NCI-H1694 (cell line): Measurements from ENCODE around the gene PLXNB3.

ENCODE experiments used
- DNase-seq: peaks from one replicate; lab custom pipeline; 2025; lab: John Stamatoyannopoulos, UW

PLXNB3 gene

GRCh38 chrX:153755136-153755535 is 8.9 kb upstream of the PLXNB3 start:
- DNase-seq: no peak

GRCh38 chrX:153761863-153762262 is 2.2 kb upstream of the PLXNB3 start:
- no peak for DNase-seq

- no peak for DNase-seq
These were observed 1.3 kb upstream of the PLXNB3 start for GRCh38 chrX:153762626-153763173.

- no peak for DNase-seq
These were observed 634 bp upstream of the PLXNB3 start for GRCh38 chrX:153763298-153763932.

- DNase-seq: no peak
These were observed 713 bp downstream of the PLXNB3 start for GRCh38 chrX:153764786-153765137.

- DNase-seq: no peak
These were observed 1.4 kb downstream of the PLXNB3 start for GRCh38 chrX:153765138-153766079.

GRCh38 chrX:153766098-153766817 is 2.2 kb downstream of the PLXNB3 start:
- no peak for DNase-seq

GRCh38 chrX:153766871-153767673 is 3.0 kb downstream of the PLXNB3 start:
- no peak for DNase-seq

GRCh38 chrX:153767674-153768055 is 3.6 kb downstream of the PLXNB3 start:
- DNase-seq: no peak

GRCh38 chrX:153768311-153769157 is 4.5 kb downstream of the PLXNB3 start:
- no peak for DNase-seq

GRCh38 chrX:153769158-153769864 is 5.3 kb downstream of the PLXNB3 start:
- no peak for DNase-seq

GRCh38 chrX:153769865-153770600 is 6.0 kb downstream of the PLXNB3 start:
- no peak for DNase-seq

- no peak for DNase-seq
These were observed 6.8 kb downstream of the PLXNB3 start for GRCh38 chrX:153770601-153771414.

GRCh38 chrX:153771415-153772315 is 7.6 kb downstream of the PLXNB3 start:
- no peak for DNase-seq

GRCh38 chrX:153772316-153773217 is 8.5 kb downstream of the PLXNB3 start:
- DNase-seq: no peak

- no peak for DNase-seq
These were observed 9.2 kb downstream of the PLXNB3 start for GRCh38 chrX:153773218-153773611.
